HG03565 (cell line): Measurements from ENCODE around the gene IPMK.
"Not testable (repeated sequence)": the region's sequence is repeated elsewhere in the genome, so short reads cannot be mapped to it uniquely, and the experiment has no call there.

Experiments
- ATAC-seq: cut with Tn5 transposase; IDR thresholded peaks from one replicate; pipeline ENCODE4 v1.9.1; 2021; ENCODE audit warnings: mild to moderate bottlenecking, moderate library complexity; ENCODE audit not compliant: unreplicated experiment

Gene IPMK

GRCh38 chr10:58268454-58268945, 806 bp upstream of the IPMK start:
- ATAC-seq, result no peak

- ATAC-seq, result no peak
Observed at GRCh38 chr10:58266826-58267712, 625 bp downstream of the IPMK start.

- peak; percentile 23 for ATAC-seq
Observed at GRCh38 chr10:58266003-58266825, 1.5 kb downstream of the IPMK start.

GRCh38 chr10:58265249-58265648, 2.4 kb downstream of the IPMK start:
- ATAC-seq, result no peak

- no peak for ATAC-seq
Observed at GRCh38 chr10:58264780-58265179, 2.9 kb downstream of the IPMK start.

GRCh38 chr10:58262766-58263165, 4.9 kb downstream of the IPMK start:
- no peak for ATAC-seq

GRCh38 chr10:58260334-58260733, 7.4 kb downstream of the IPMK start:
- ATAC-seq, result no peak

- no peak for ATAC-seq
Observed at GRCh38 chr10:58258977-58259692, 8.6 kb downstream of the IPMK start.

- ATAC-seq, result not testable (repeated sequence)
Observed at GRCh38 chr10:58256013-58256780, 11.5 kb downstream of the IPMK start.

GRCh38 chr10:58254644-58255043, 13.1 kb downstream of the IPMK start:
- no peak for ATAC-seq

- no peak for ATAC-seq
Observed at GRCh38 chr10:58253184-58253583, 14.5 kb downstream of the IPMK start.

- not testable (repeated sequence) for ATAC-seq
Observed at GRCh38 chr10:58244666-58245065, 23.0 kb downstream of the IPMK start.

- ATAC-seq, result not testable (repeated sequence)
Observed at GRCh38 chr10:58244242-58244641, 23.5 kb downstream of the IPMK start.

GRCh38 chr10:58243801-58244200, 23.9 kb downstream of the IPMK start:
- not testable (repeated sequence) for ATAC-seq

GRCh38 chr10:58243269-58243668, 24.4 kb downstream of the IPMK start:
- ATAC-seq, result no peak

GRCh38 chr10:58241346-58241745, 26.3 kb downstream of the IPMK start:
- ATAC-seq, result no peak

GRCh38 chr10:58240531-58240930, 27.2 kb downstream of the IPMK start:
- ATAC-seq, result no peak

- ATAC-seq, result no peak
Observed at GRCh38 chr10:58239561-58240169, 28.0 kb downstream of the IPMK start.

GRCh38 chr10:58237014-58237834, 30.5 kb downstream of the IPMK start:
- no peak for ATAC-seq
